NCI-H187 (cell line): Measurements from ENCODE around the gene ZNF322.

Source experiments
- DNase-seq, 2 experiments: peaks; one replicate each; lab custom pipeline; 2025; lab: John Stamatoyannopoulos, UW

ZNF322 gene

DNA sequence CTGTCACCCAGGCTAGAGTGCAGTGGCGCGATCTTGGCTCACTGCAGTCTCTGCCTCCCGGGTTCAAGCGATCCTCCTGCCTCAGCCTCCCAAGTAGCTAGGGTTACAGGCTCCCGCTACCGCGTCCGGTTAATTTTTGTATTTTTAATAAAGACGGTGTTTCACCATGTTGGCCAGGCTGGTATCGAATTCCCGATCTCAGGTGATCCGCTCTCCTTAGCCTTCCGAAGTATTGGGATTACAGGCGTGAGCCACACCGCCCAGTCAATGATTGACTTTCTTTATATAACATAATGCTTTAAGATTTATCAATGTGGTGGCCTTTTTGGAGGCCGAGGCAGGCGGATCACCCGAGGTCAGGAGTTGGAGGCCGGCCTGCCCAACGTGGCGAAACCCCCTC is 70.6 kb downstream of the ZNF322 start:
- no peak for DNase-seq
